ENCODE data around the gene PCBP3. TPM values are rescaled to one million over a fixed set of nuclear protein-coding genes. Genes with fewer than 3 reads are reported as not detected.

The PCBP3 gene
- total RNA-seq, 1 experiment from 2014 or later = 10.9 TPM

- Histone ChIP-seq H2AK5ac (ENCODE audit: insufficient read length, low read length) (no peak overlapping the region), H2BK20ac (ENCODE audit: low read depth, low read length, poor library complexity, severe bottlenecking) (no peak overlapping the region), H4K91ac (ENCODE audit: insufficient read length, low read depth, low read length) (no peak overlapping the region), H3T11ph (ENCODE audit: low read length) (no peak overlapping the region), H3K4me1 (ENCODE audit: insufficient read depth, low read length) (no peaks in the 10 kb centered on the region), H3K23me2 (ENCODE audit: insufficient read length, low read depth, low read length, poor library complexity, severe bottlenecking) (no peaks in the 10 kb centered on the region), H4K20me1 (ENCODE audit: control insufficient read depth, insufficient read depth, insufficient read length) (no peaks in the 10 kb centered on the region), H3K56ac (ENCODE audit: insufficient read length, low read depth, low read length) (no peak overlapping the region), H2BK5ac (ENCODE audit: insufficient read length, low read length) (no peak overlapping the region), H3K18ac (ENCODE audit: insufficient read length, low read depth, low read length) (no peak overlapping the region), H4K8ac (replicated peaks; ENCODE audit: insufficient read length, low read depth, low read length) (no peak overlapping the region), H2BK12ac (ENCODE audit: insufficient read length, low read depth, low read length) (no peak overlapping the region), H3K14ac (ENCODE audit: insufficient read depth, low read length) (no peak overlapping the region), H3K9me3 (ENCODE audit: control insufficient read depth, low read depth, low read length) (no peaks in the 10 kb centered on the region), H3K27me3 (ENCODE audit: insufficient read depth, low read length) (no peaks in the 10 kb centered on the region), H3K79me1 (ENCODE audit: insufficient read depth, low read depth, low read length, poor library complexity, severe bottlenecking) (no peaks in the 10 kb centered on the region), H3K79me2 (ENCODE audit: insufficient read depth, low read length) (no peaks in the 10 kb centered on the region), H3K4me2 (ENCODE audit: insufficient read depth, insufficient read length, low read length) (no peak overlapping the region), H2AFZ (ENCODE audit: low read length) (no peak overlapping the region), H4K5ac (ENCODE audit: insufficient read length, low read depth, low read length) (no peak overlapping the region), H3K27ac (ENCODE audit: insufficient read length, low read depth, low read length) (no peak overlapping the region), H2BK120ac (ENCODE audit: low read depth, low read length, poor library complexity, severe bottlenecking) (no peak overlapping the region), H3K4ac (ENCODE audit: low read depth, low read length) (no peak overlapping the region), H2BK15ac (ENCODE audit: low read depth, low read length) (no peak overlapping the region), H3K9ac (ENCODE audit: extremely low read depth, insufficient read length, low read length) (no peak overlapping the region), H3K23ac (ENCODE audit: insufficient read length, low read depth, low read length) (no peak overlapping the region)
- no peak for TF ChIP-seq CTCF (conservative IDR thresholded peaks at IDR 0.05)
- WGBS (ENCODE audit: extremely low coverage, insufficient read length, low lambda C conversion rate) = no CpG with 5 or more reads among the region's 6 CpGs
- Mint-ChIP-seq H3K36me3 (ENCODE audit: insufficient read depth in 1 of 3, low read depth in 3 of 3) (no peaks in the 10 kb centered on the region; a peak in 2 of 7 replicates), H3K27ac (no peak overlapping the region), H3K27me3 (ENCODE audit: low read depth) (peaks cover 28% of the 10 kb centered on the region), H3K9me3 (peaks cover 22 to 23% of the 10 kb centered on the region in 2 experiments; a peak in 4 of 5 replicates), H3K4me1 (peaks cover 2 to 4% of the 10 kb centered on the region in 2 experiments; a peak in 1 of 4 replicates), H3K4me3 (no peak overlapping the region)
- no peak for DNase-seq
These were observed 43.3 kb upstream of the PCBP3 start for GRCh38 chr21:45600248-45600647.
